Large intestine (tissue), 3 donors: ENCODE results near the gene PDK2. TPM values are rescaled to one million over a fixed set of nuclear protein-coding genes. Genes with fewer than 3 reads are reported as not detected.
A peak's percentile ranks its signal among the peaks of the same experiment; 100 is the strongest.

Source experiments
- DNase-seq, 2 donors: peaks; one replicate each; pipeline versions ENCODE4 v3.0.0 to v3.0.0-alpha.2; 2013
- H3K27ac ChIP-seq: one replicate; pipeline ENCODE4 v1.5.1; 2013; ENCODE audit warnings: low read length
- H3K27me3 ChIP-seq: 2 replicates; pipeline ENCODE4 v1.6.1; 2013; ENCODE audit warnings: low read length; ENCODE audit not compliant: control insufficient read depth, insufficient read depth
- H3K36me3 ChIP-seq: 2 replicates; pipeline ENCODE4 v1.6.1; 2013; ENCODE audit warnings: low read length; ENCODE audit not compliant: control insufficient read depth, insufficient read depth
- H3K4me1 ChIP-seq: one replicate; pipeline ENCODE4 v1.6.1; 2013; ENCODE audit warnings: low read length; ENCODE audit not compliant: control insufficient read depth, insufficient read depth
- H3K4me3 ChIP-seq: one replicate; pipeline ENCODE4 v1.5.1; 2013; ENCODE audit warnings: low read length
- H3K9me3 ChIP-seq: one replicate; pipeline ENCODE4 v1.6.1; 2013; ENCODE audit warnings: mild to moderate bottlenecking, low read depth, low read length, moderate library complexity; ENCODE audit not compliant: control insufficient read depth
- WGBS: methylation state at CpG from one replicate; pipeline ENCODE4 v1.1.5; 2013; ENCODE audit warnings: low lambda C conversion rate; ENCODE audit not compliant: insufficient coverage; 5-methylcytosine and 5-hydroxymethylcytosine counted together
- polyA plus RNA-seq: library from polyadenylated mRNA; unstranded; fragments of 120-200 nt; gene quantifications from one replicate; pipeline ENCODE4 v1.2.1, GENCODE V29; 2013

PDK2 gene
- polyA plus RNA-seq, 1 donor: 78.5 TPM

DNA sequence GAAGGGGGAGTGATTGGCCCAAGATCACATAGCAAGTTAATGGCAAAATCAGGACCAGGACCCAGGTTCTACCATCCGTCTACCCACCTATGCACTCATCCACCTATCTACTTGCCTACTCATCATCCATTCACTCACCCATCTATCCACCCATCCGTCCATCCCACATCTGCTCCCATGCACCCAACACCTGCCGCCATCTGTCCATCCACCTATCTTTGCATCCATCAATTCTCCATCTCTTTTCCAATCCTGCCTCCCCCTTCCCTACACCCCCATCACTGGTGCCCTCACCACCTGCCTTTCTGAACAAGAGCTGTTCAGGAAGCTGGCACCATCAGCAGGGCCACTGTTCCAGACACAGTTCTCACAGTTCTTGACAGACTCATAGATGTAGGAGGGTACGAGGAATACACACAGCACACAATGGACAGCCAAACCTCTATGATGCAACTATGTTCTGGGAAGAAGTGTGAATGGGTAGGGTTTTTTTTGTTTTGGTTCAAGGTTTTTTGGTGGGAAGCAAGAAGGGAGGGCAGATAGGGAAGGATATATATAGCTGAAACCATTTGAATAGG is 30.4 kb downstream of the PDK2 start:
- H3K9me3 ChIP-seq: peaks cover 3% of the 10 kb centered on the region
- no peak for DNase-seq
- WGBS: 95% methylated on average over 2 of the region's 4 CpGs
- H3K27ac ChIP-seq: no peak overlapping the region
- no peaks in the 10 kb centered on the region for H3K36me3 ChIP-seq
- H3K27me3 ChIP-seq: peaks cover 4% of the 10 kb centered on the region
- H3K4me3 ChIP-seq: no peak overlapping the region
- peaks cover 24% of the 10 kb centered on the region for H3K4me1 ChIP-seq

DNA sequence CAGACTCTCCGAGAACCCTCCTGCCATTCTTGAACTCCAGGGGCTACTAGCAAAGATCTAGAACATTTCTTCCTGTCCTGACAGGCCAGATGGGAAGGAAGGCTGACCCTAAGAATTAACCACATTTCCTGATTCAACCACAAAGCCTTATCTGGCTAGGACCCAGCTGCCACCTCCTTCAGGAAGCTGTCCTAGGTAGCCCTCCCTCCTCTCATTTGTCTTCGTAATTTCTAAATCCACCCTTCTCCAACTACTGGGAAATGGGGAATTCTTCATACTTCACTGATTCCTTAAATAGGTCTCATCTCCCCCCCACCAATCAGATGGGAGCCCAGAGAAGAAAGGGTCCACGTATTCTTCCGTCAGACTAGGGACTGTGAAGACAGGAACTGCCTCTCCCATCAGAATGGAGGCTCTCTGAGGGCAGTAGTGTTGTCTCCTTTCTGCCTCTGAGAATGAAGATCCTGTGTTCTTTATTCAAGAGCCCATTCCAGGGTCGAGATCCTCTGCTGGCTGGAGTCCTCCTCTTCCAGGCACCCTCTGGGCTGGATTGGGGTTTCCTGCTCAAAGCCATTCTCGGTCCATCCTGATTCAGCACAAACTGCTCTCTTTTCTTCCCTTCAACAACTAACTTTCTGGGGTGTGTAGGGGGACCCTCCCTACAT is 32.7 kb downstream of the PDK2 start:
- Histone ChIP-seq H3K4me3 (no peak overlapping the region), H3K36me3 (no peaks in the 10 kb centered on the region), H3K9me3 (peaks cover 3% of the 10 kb centered on the region), H3K27me3 (peaks cover 9% of the 10 kb centered on the region), H3K4me1 (peaks cover 26% of the 10 kb centered on the region), H3K27ac (no peak overlapping the region)
- no peak for DNase-seq
- no CpG with 5 or more reads among the region's 6 CpGs for WGBS

DNA sequence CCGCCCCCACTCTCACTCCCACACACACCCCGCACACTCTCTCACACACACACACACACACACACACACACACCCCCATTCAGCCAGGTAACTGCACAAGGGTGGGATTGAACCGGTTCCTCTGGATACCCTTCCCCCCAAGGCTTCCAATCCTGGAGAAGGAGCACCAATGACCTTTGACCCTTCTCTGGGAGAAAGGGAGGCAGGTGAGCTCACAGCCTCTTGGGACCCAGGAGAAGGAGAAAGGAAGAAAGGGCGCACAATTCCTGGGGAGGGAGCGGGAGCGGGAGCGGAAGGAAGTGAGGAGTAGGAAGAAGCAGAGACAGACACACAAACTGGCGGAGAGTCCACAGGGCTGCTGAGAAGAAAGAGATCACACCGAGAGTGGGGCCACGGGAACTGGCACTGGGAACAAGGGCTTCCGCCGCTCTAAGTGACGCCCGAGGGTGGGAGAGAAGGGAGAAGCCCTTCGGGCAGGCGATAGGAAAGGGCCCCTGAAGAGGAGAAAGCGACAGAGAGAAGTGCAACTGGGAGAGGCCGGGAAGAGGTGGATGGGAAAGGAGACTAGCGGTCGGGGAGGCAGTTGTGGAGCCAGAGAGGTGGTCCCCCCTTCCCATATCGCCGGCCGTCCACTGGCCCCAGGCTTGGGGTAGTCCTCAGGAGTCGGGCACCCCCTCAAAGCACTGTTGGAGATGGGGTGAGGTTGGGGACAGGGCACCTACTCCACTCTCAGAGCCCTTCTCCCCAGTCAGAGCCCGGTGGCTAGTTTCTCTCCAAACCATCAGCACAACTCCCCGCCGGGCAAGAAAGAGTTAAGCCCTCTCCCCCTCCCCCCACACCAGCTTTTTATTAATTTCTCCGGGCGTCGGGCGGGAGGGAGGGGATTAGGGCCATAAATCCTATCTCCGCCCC is 33.5 kb downstream of the PDK2 start:
- DNase-seq: peak; percentile 60 to 84
- peak overlapping the region; percentile 58 for H3K27ac ChIP-seq

DNA sequence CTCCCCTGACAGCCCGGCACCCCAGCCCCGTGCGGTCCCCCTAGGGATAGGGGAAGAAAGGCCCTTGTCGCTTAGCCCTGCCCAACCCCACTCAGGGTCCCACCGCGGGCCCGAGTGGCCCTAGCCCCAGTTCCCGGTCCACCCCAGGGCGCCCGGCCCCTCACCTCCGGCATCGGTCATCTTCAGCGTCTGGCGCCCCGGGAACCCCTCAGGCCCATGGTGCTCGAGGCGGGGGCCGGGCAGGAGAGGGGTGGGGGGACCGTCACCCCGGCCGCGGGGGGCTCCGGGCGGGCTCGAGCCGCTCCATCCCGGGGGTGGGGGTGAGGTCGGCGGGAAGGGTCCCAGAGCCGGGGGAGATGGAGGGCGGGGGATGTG is 34.2 kb downstream of the PDK2 start:
- no peak for DNase-seq

More for the DNA sequence above, 33.5 kb downstream of the PDK2 start:
- Histone ChIP-seq H3K4me3 (peak overlapping the region; percentile 45), H3K9me3 (peaks cover 3% of the 10 kb centered on the region), H3K4me1 (peaks cover 28% of the 10 kb centered on the region), H3K36me3 (no peaks in the 10 kb centered on the region), H3K27me3 (peaks cover 9% of the 10 kb centered on the region)
- WGBS: 20% methylated on average over 1 of the region's 32 CpGs

DNA sequence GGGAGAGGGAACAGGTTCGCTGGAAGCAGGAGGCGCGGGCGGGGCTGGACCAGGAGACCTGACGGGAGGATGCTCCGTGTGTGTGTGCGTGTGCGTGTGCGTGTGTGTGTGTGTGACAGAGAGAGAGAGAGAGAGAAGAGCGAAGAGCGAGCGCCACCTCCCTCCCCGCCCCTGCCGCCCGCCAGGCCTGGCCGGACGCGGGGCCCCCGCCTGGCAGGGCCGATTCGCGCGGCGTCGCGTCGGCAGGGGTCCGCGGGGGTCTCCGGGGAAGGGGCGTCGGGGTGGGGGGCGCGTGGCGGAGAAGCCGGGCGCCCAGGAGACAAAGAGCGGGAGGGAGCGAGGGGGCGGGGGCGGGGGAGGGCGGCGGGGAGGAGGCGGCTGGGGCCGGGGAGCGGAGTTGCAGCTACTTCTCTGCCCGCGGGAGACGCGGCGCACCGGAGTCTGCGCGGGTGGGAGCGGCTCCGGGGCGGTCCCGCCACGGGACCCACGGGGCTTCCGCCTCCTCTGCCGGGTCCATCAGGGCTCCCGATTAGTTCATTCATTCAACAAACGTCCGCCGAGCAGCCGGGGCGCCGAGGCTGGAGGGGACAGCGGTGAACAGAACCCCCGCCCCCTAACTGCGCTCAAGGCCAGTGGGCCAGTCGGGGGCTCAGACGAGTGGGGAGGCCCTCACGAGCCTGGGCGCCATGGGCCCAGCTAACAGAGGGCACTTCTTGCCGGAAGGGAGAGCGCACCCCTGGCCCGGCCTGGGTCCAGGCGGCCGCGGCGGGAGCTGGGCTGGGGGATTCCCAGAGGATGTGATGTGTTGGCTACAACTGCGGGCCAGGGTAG is 34.8 kb downstream of the PDK2 start, which contains the start of gene SAMD14:
Gene SAMD14, minus strand, starts transcription at position 433 of the 831 bp plus-strand sequence. CDS start 5,201 bp downstream, outside the sequence.
- peak in 1 of 2 donors; percentile 53 for DNase-seq
- Histone ChIP-seq H3K27ac (peak within 1 kb of the TSS; percentile 58), H3K4me1 (peaks cover 30% of the 10 kb centered on the region), H3K4me3 (peak within 1 kb of the TSS; percentile 45), H3K36me3 (peaks cover 9% of the 10 kb centered on the region), H3K9me3 (peaks cover 3% of the 10 kb centered on the region), H3K27me3 (peaks cover 9% of the 10 kb centered on the region)
- WGBS: no CpG with 5 or more reads among the region's 84 CpGs

More for the DNA sequence above, 34.2 kb downstream of the PDK2 start:
- peaks cover 3% of the 10 kb centered on the region for H3K36me3 ChIP-seq
- peak overlapping the region; percentile 45 for H3K4me3 ChIP-seq
- no peak overlapping the region for H3K27ac ChIP-seq
- no CpG with 5 or more reads among the region's 31 CpGs for WGBS
- H3K27me3 ChIP-seq: peaks cover 9% of the 10 kb centered on the region
- H3K4me1 ChIP-seq: peaks cover 30% of the 10 kb centered on the region
- peaks cover 3% of the 10 kb centered on the region for H3K9me3 ChIP-seq

DNA sequence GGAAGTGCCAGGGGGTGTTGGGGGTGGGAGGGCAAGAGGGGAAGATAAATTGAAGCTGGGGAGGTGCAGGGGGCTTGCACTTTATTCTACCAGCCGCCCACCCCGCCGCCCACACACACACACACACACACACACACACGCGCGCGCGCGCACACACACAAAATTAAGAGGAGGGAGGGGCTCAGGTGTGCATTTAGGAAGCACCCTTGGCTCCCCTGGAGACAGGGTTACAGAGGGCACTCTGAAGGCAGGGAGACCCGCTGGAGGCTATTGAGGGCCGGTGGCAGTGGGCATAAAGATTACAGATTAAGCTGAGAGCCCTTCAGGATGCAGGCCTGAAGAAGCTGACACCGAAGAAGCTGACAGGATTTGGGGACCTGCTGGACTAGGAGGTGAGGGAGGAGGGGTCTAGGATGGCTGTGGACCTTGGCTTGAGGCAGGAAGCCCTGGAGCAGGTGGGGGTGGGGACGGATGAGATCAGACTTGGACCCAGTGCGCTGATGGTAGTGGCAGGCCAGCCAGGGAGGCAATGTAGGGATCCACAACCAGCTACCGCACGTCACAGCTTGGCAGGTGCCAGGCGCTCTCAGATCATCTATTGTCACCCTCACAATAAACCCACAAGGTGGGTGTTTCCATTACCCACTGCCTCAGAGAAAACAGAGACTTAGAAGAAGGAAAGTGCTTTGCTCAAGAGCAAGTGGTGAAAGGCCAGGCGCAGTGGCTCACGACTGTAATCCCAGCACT is 35.6 kb downstream of the PDK2 start:
- Histone ChIP-seq H3K9me3 (peaks cover 3% of the 10 kb centered on the region), H3K36me3 (peaks cover 15% of the 10 kb centered on the region), H3K27me3 (peaks cover 9% of the 10 kb centered on the region), H3K4me1 (peaks cover 30% of the 10 kb centered on the region), H3K27ac (no peak overlapping the region), H3K4me3 (peak overlapping the region; percentile 37)
- WGBS: no CpG with 5 or more reads among the region's 19 CpGs
- DNase-seq: peak; percentile 56 to 73

DNA sequence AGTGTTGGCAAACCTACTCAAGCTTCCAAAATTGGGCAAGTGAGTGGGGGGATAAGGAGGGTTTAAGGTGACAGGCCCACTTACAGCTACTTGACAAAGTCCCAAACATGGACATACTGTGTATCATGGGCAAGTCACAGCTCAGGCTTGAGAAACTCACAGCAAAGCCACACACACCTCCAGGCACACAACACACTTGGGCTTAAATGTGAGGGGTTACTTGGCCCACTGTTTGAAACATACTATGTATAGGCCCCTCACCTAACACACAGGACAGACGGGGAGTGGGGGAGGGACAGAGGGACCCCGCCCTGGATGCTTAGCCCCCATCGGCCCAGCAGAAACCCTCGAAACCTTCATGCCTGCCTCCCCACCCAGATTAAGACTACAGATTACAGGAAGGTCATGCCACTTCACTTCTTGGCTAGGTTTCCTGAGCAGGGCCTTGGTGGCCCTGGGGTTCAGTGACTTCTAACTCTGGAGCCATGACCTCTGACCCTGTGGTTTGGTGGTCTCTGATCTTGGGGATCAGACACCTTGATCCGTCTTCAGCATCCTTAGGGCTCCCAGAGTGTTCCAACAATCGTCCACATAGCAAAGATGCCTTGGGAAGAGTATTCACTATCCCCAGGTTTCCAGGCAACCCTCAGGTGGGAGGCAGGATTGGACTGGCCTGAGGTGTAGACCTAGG is 37.1 kb downstream of the PDK2 start:
- Histone ChIP-seq H3K27me3 (peaks cover 9% of the 10 kb centered on the region), H3K27ac (no peak overlapping the region), H3K36me3 (peaks cover 30% of the 10 kb centered on the region), H3K4me3 (no peak overlapping the region), H3K9me3 (peaks cover 3% of the 10 kb centered on the region), H3K4me1 (peaks cover 30% of the 10 kb centered on the region)
- no peak for DNase-seq
- WGBS: no CpG with 5 or more reads among the region's 6 CpGs

DNA sequence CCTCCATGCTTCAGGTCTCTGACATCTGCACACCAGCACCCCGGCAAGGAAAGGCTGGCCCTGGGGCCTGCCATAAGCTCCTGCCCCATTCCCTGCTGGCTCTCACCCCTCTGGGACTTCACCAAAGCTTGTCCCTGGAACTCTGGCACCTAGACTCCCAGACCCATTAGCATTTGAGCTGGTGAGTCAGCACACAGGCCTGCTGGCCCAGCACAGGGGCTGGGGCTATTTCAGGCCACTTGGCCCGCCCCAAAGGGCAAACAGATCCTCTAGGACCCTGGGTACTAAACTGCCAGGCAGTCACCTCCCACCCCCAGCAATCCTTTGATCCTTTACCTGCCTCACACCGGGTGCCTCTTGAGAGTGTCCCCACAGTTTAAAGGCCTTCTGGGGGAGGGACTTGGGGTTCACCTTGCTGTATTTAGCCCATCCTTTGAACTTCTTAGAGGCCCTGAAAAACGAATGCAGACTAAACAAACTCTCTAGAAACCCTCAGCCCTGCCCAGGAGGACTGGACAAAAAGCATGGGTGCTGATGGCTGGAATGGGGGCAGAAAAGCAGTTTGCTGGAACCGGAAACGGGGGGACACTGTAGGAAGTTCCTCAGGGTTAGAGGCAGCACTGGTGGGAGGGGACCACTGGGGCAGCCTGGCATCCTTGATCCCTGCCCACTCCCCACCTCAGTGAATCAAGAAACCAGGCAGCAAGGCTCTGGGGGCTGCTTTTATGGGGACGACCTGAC is 38.0 kb downstream of the PDK2 start:
- Histone ChIP-seq H3K36me3 (peaks cover 40% of the 10 kb centered on the region), H3K9me3 (peaks cover 3% of the 10 kb centered on the region), H3K4me1 (peaks cover 28% of the 10 kb centered on the region), H3K27me3 (peaks cover 9% of the 10 kb centered on the region), H3K27ac (no peak overlapping the region), H3K4me3 (no peak overlapping the region)
- WGBS: no CpG with 5 or more reads among the region's 7 CpGs
- peak in 1 of 2 donors; percentile 39 for DNase-seq
